ENCODE measurements around the gene VAMP4. TPM values are rescaled to one million over a fixed set of nuclear protein-coding genes. Genes with fewer than 3 reads are reported as not detected.

VAMP4 gene
- total RNA-seq, 1 donor from 2014 or later: 7.4 TPM

GRCh38 chr1:171740356-171740863 lies 1.5 kb downstream of the VAMP4 start:
- Histone ChIP-seq H3K36me3 (ENCODE audit: insufficient read depth, low read length) (peaks cover 11% of the 10 kb centered on the region), H3K9ac (ENCODE audit: low read length) (peak overlapping the region; percentile 95), H3K4me3 (ENCODE audit: insufficient read depth, low read depth, low read length) (peak overlapping the region; percentile 95), H3K4me2 (ENCODE audit: low read length) (peak overlapping the region; percentile 99), H3K27me3 (ENCODE audit: insufficient read depth, low read length) (no peaks in the 10 kb centered on the region), H2AFZ (ENCODE audit: low read depth, low read length) (no peak overlapping the region), H4K20me1 (ENCODE audit: insufficient read depth, low read length) (no peaks in the 10 kb centered on the region), H3K9me3 (ENCODE audit: insufficient read depth, low read depth, low read length) (no peaks in the 10 kb centered on the region), H3K4me1 (ENCODE audit: insufficient read depth, low read length) (peaks cover 32% of the 10 kb centered on the region), H3K27ac (ENCODE audit: low read depth, low read length) (peak overlapping the region; percentile 95), H3K79me2 (ENCODE audit: insufficient read depth, low read length) (peaks cover 26% of the 10 kb centered on the region)
- Mint-ChIP-seq H3K27me3 (ENCODE audit: low read depth, unreplicated experiment) (no peaks in the 10 kb centered on the region), H3K9me3 (ENCODE audit: unreplicated experiment) (no peaks in the 10 kb centered on the region), H3K36me3 (ENCODE audit: low read depth, unreplicated experiment) (no peaks in the 10 kb centered on the region), H3K4me1 (ENCODE audit: low read depth, unreplicated experiment) (peaks cover 34% of the 10 kb centered on the region), H3K27ac (ENCODE audit: unreplicated experiment) (no peak overlapping the region), H3K4me3 (ENCODE audit: unreplicated experiment) (peak overlapping the region; percentile 95)
- TF ChIP-seq EZH2 (IDR thresholded peaks at IDR 0.05; ENCODE audit: insufficient read depth, low read length): no peak
- TF ChIP-seq, protein P1, sequence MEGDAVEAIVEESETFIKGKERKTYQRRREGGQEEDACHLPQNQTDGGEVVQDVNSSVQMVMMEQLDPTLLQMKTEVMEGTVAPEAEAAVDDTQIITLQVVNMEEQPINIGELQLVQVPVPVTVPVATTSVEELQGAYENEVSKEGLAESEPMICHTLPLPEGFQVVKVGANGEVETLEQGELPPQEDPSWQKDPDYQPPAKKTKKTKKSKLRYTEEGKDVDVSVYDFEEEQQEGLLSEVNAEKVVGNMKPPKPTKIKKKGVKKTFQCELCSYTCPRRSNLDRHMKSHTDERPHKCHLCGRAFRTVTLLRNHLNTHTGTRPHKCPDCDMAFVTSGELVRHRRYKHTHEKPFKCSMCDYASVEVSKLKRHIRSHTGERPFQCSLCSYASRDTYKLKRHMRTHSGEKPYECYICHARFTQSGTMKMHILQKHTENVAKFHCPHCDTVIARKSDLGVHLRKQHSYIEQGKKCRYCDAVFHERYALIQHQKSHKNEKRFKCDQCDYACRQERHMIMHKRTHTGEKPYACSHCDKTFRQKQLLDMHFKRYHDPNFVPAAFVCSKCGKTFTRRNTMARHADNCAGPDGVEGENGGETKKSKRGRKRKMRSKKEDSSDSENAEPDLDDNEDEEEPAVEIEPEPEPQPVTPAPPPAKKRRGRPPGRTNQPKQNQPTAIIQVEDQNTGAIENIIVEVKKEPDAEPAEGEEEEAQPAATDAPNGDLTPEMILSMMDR (IDR thresholded peaks at IDR 0.05; ENCODE audit: insufficient read depth, low read depth, low read length): no peak
- DNase-seq (ENCODE audit: low read depth): peak; percentile 50
- no peak for FAIRE-seq

- H3K4me2 ChIP-seq (ENCODE audit: low read length): peak overlapping the region; percentile 99
- no peak overlapping the region for H3K27ac Mint-ChIP-seq (ENCODE audit: unreplicated experiment)
- no peaks in the 10 kb centered on the region for H3K9me3 ChIP-seq (ENCODE audit: insufficient read depth, low read depth, low read length)
- FAIRE-seq: peak; percentile 56
- H3K9me3 Mint-ChIP-seq (ENCODE audit: unreplicated experiment): no peaks in the 10 kb centered on the region
- H3K27me3 Mint-ChIP-seq (ENCODE audit: low read depth, unreplicated experiment): no peaks in the 10 kb centered on the region
- no peak overlapping the region for H2AFZ ChIP-seq (ENCODE audit: low read depth, low read length)
- H3K27me3 ChIP-seq (ENCODE audit: insufficient read depth, low read length): no peaks in the 10 kb centered on the region
- peak overlapping the region; percentile 28 for H3K4me3 Mint-ChIP-seq (ENCODE audit: unreplicated experiment)
- TF ChIP-seq, protein P1 (IDR thresholded peaks at IDR 0.05; ENCODE audit: insufficient read depth, low read depth, low read length): no peak
- TF ChIP-seq EZH2 (IDR thresholded peaks at IDR 0.05; ENCODE audit: insufficient read depth, low read length): no peak
- H3K4me1 ChIP-seq (ENCODE audit: insufficient read depth, low read length): peaks cover 32% of the 10 kb centered on the region
- peak overlapping the region; percentile 95 for H3K9ac ChIP-seq (ENCODE audit: low read length)
- peak overlapping the region; percentile 95 for H3K4me3 ChIP-seq (ENCODE audit: insufficient read depth, low read depth, low read length)
- peak overlapping the region; percentile 95 for H3K27ac ChIP-seq (ENCODE audit: low read depth, low read length)
- peaks cover 34% of the 10 kb centered on the region for H3K4me1 Mint-ChIP-seq (ENCODE audit: low read depth, unreplicated experiment)
- H3K79me2 ChIP-seq (ENCODE audit: insufficient read depth, low read length): peaks cover 26% of the 10 kb centered on the region
- no peak for DNase-seq (ENCODE audit: low read depth)
- H3K36me3 ChIP-seq (ENCODE audit: insufficient read depth, low read length): peaks cover 11% of the 10 kb centered on the region
- H3K36me3 Mint-ChIP-seq (ENCODE audit: low read depth, unreplicated experiment): no peaks in the 10 kb centered on the region
- H4K20me1 ChIP-seq (ENCODE audit: insufficient read depth, low read length): no peaks in the 10 kb centered on the region
Observed at GRCh38 chr1:171739656-171740055, 2.2 kb downstream of the VAMP4 start.

GRCh38 chr1:171738911-171739310 lies 3.0 kb downstream of the VAMP4 start:
- DNase-seq (ENCODE audit: low read depth): no peak

More at GRCh38 chr1:171738911-171739310, 3.0 kb downstream of the VAMP4 start:
- Mint-ChIP-seq H3K36me3 (ENCODE audit: low read depth, unreplicated experiment) (no peaks in the 10 kb centered on the region), H3K9me3 (ENCODE audit: unreplicated experiment) (no peaks in the 10 kb centered on the region), H3K27me3 (ENCODE audit: low read depth, unreplicated experiment) (no peaks in the 10 kb centered on the region), H3K4me1 (ENCODE audit: low read depth, unreplicated experiment) (peaks cover 34% of the 10 kb centered on the region), H3K27ac (ENCODE audit: unreplicated experiment) (no peak overlapping the region), H3K4me3 (ENCODE audit: unreplicated experiment) (no peak overlapping the region)
- H4K20me1 ChIP-seq (ENCODE audit: insufficient read depth, low read length): no peaks in the 10 kb centered on the region
- H3K9ac ChIP-seq (ENCODE audit: low read length): no peak overlapping the region
- H2AFZ ChIP-seq (ENCODE audit: low read depth, low read length): no peak overlapping the region
- no peaks in the 10 kb centered on the region for H3K27me3 ChIP-seq (ENCODE audit: insufficient read depth, low read length)
- peaks cover 26% of the 10 kb centered on the region for H3K79me2 ChIP-seq (ENCODE audit: insufficient read depth, low read length)
- H3K9me3 ChIP-seq (ENCODE audit: insufficient read depth, low read depth, low read length): no peaks in the 10 kb centered on the region
- peak overlapping the region; percentile 95 for H3K27ac ChIP-seq (ENCODE audit: low read depth, low read length)
- peaks cover 32% of the 10 kb centered on the region for H3K4me1 ChIP-seq (ENCODE audit: insufficient read depth, low read length)
- peaks cover 11% of the 10 kb centered on the region for H3K36me3 ChIP-seq (ENCODE audit: insufficient read depth, low read length)
- no peak for FAIRE-seq
- TF ChIP-seq EZH2 (IDR thresholded peaks at IDR 0.05; ENCODE audit: insufficient read depth, low read length): no peak
- TF ChIP-seq, protein P1 (IDR thresholded peaks at IDR 0.05; ENCODE audit: insufficient read depth, low read depth, low read length): no peak
- H3K4me2 ChIP-seq (ENCODE audit: low read length): peak overlapping the region; percentile 99
- no peak overlapping the region for H3K4me3 ChIP-seq (ENCODE audit: insufficient read depth, low read depth, low read length)
